ENCODE results near the gene ACTN4.

ACTN4 gene

DNA sequence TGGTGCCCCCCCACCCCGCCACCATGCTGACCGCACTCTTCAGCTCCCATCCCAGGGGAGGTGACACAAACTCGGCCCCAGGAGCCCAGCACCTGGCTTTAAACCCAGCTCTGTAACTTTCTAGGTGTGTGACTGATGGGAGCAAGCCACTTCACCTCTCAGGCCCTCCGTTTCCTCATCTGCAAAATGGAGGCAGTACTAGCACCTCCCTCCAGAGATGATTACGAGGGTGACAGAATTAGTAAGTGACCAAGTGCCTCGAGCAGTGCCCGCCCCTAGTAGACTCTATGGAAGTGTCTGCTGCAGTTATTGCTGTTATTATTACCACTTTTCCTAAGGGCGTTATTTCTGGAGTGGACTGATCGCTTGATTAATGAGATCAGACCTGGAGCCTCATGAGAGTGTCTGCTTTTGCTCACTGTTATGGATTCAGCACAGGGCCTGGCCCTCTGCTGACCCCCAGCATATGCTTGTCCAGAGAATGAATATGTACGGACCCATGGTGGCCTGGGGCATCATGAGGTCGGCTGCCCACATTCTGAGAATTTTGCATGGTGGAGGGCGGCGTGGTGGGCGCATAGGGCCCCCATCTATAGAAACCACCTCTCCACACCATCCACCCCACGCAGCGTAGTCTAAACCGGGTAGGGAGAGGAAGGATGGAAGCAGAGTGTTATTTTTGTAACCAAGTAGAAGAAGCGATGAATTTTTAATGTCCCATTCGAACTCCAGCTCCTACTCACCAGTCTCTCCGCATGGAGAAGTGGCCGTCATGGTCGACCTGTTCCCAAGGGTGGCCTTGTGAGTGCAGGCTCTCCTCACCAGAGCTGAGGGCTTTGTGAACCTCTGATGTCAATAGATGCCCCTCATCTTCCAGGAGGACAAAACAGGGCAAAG is 48.6 kb downstream of the ACTN4 start:
- no peak for DNase-seq (ENCODE audit: low read depth)

DNA sequence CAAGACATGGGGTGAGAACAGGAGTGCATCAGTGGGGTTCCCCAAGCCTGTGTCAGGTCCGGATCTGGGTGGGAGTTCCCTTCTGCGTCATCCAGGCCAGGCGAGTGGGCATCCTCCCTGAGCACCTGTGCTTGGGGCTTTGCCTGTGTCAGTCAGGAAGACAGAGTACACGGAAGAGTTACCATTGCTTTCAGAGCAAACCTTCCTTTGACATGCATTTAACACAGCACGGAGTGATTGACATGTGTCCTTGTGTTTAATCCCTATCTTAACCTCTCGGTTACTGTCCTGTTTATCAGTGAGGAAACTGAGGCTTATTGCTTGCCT is 49.2 kb downstream of the ACTN4 start:
- no peak for DNase-seq (ENCODE audit: low read depth)

DNA sequence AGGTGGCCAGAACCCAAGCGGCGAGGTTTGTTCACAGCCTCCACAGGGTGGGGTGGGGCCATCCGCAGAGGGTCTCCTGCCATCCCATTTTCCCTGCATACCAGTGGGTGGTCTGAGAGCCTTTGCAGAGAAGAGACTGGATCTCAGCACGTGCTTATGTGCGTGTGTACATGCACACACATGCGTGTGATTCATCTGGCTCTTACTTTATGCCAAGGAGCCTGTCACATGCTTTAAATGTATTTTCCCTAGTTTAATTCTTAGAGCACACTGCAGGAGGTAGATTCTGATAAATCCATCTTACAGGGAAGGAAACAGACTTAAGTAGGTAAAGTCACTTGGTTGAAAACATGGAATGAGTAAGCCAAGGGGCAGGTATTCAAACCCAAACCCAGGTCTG is 49.7 kb downstream of the ACTN4 start:
- no peak for DNase-seq (ENCODE audit: low read depth)

DNA sequence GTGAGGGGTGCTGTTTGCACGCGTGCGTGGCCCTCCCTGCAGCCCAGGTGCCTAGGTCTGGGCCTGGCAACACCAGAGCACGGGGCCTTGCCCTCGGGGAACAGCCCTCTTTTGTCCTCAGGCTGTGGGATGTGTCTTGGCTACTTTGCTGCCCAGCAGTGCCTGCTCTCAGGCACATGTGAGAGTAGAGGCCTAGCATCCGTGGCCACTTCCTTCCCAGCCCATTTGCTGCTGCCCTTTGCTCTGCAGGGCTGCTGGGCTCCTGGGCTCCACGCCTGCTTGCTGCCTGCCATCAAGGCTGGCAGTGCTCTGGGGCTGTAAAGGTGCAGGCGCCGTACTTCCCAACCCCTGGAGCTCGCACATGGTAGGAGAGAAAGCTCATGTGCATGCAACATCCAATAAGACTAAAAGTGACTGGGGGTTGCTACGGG is 50.2 kb downstream of the ACTN4 start:
- DNase-seq (ENCODE audit: low read depth): no peak

DNA sequence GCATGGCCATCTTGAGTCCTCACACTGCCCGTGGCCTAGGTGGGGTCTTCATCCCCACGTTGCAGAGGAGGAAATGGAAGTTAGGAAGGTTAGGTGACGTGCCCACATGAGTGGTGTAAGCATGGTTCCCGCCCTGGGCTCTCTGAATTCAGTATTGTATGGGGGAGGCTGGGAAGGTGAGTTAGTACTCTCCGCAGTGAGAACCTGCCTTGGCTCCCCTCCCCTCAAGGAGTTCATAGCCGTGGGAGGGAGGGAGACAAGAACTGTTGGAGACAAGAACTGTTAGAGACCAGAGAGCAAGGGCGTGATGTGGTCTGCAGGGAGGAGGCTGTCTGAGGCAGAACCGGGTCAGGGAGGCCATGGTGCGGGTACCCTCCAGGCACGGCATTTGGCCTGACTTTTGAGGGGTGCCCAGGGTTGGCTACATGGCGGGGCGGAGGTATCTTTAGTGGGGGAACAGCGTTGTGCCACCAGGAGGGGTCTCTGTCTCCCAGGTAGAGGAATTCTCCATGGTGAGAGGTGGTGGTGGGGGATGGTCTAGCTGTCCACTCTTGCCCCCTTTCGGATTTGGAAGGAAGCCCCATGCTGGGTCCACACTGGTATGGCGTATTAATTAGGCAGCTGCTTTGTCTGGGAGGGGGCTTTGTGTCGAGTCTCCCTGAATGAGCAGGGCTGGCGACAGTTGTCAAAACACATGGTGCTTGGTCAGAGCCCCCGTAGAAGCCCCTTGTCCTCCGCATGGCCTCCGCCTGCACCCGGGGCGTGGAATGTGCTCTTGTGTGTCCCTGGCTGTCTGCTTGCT is 51.0 kb downstream of the ACTN4 start:
- no peak for DNase-seq (ENCODE audit: low read depth)

DNA sequence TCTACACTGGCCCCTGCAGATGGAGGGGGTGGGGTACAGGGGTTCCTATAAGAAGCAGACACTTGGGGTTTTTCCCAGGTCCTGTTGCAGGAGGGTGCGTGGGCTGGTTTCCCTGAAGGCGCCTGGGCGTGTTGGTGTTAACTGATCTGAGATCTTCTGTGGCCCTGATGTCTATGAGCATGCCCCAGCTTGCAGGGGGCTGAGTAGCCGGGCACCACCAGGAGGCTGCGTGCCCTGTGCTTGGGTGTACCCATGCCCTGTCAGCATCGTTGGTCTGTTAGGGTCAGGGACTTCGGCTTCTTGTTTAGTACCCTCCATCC is 51.5 kb downstream of the ACTN4 start:
- no peak for DNase-seq (ENCODE audit: low read depth)

DNA sequence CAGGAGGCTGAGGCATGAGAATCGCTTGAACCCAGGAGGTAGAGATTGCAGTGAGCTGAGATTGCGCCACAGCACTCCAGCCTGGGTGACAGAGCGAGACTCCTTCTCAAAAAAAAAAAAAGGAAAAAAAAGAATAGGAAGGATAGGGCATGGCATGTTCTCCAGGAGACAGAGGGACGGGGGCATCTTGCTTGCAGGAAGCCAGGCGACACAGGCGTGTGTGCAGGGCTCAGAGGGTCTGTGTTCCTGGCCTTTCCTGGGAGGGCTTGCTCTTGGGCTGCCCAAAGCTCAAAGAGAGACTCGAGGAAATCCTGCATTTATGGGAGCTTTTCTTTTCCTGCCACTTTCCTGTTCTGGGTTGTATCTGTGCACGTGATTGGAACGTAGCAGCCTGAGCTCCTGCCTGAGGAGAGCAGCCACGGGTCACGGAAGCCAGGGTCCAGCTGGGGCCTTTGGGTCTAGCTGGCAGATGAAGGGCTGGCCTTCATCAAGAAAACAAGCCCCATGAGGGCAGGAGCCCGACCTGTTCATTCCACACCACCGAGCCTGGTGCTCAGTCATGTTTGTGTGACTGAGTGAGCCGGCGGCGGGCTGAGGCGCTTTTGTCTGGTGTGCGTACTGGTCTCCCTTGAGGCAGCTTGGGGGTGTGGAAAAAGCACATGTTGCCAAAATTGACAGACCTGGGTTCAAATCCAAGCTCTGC is 52.3 kb downstream of the ACTN4 start:
- DNase-seq (ENCODE audit: low read depth): no peak

DNA sequence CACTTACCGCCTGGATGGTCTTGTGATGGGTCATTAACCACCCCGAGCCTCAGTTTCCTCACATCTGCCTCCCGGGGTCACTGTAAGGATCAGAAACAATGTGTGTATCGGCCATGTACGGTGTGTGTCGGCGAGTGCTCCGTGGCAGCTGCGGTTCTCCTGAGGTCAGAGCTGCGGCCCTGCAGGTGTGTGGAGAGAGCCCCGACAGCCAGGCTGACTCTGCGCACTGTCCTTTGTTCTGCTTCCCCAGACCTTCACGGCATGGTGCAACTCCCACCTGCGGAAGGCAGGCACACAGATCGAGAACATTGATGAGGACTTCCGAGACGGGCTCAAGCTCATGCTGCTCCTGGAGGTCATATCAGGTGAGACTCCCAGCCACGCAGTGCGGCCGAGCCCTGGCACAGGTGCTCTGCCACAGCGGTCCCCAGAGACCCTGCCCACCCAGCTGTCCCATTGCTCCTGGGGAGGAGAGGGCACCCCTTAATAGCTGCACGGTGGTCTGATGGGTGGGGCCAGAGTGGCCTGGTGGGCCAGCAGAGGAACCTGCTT is 53.0 kb downstream of the ACTN4 start:
- DNase-seq (ENCODE audit: low read depth): no peak

DNA sequence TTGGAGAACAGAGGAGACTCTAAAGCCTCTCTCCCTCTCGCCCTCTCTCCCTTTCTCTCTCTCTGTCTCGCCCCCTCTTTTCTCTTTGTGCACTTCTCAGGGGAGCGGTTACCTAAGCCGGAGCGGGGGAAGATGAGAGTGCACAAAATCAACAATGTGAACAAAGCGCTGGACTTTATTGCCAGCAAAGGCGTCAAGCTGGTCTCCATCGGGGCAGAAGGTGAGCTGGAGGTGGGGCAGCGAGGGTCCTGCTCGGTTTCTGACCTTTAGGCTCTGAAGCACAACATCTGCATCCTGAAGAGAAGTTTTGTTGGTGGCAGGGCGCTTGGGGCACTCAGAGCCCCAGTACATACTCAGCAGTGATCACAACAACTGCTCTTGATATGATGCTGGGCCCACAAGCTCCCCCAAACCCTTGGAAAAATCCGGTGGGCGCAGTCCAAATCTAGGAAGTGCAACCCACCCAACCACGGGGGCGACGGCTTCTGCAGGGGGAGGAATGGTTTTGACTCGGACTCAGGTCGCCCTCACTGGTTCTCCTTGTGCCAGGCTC is 53.5 kb downstream of the ACTN4 start:
- DNase-seq (ENCODE audit: low read depth): no peak

DNA sequence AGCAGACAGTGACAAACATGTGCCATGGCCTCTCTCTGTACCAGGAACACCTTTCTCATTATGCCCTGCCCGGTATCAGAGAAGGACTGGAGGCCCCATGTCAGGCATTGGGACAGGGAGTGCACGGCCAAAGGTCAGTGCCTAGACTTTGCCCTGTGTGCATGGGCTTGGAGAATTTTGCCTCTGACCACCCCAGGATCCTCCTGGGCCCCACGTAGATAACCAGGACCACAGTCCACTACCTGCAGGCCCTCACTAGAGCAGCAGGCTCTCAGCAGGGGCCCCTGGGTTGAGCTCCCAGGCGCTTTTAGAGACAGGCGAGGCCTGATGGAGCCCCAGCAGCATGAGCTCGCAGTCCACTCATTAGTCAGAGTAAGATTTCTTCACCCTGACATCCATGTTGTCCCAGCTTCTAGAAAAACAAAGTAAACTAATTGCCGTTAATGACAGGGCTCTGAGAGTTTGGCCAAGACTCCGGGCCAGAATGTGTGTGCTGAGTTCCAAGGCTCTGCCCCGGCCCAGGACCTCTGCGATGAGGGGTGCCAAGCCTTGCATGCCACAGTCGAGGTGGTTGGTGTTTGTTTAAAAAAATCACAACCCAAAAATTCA is 54.1 kb downstream of the ACTN4 start:
- DNase-seq (ENCODE audit: low read depth): no peak

DNA sequence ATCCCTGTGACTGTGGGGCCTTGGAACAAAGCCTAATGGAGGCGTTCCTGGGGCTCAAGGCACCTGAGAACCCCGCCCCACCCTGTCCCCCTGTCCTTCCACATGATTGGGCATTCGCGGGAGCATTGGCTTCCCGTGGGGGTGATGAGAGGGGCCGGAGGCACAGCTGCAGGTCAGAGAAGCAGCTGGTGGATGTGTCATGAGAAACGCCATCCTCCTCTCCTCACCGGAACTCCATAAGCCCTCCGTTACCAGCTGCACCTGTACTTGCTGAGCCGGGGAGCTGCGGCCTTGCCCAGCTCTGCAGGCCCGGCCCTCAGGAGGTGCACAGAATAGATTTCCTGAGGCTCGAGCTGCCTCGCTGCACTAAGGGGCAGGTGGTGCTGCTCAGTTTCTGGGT is 54.8 kb downstream of the ACTN4 start:
- DNase-seq (ENCODE audit: low read depth): no peak

DNA sequence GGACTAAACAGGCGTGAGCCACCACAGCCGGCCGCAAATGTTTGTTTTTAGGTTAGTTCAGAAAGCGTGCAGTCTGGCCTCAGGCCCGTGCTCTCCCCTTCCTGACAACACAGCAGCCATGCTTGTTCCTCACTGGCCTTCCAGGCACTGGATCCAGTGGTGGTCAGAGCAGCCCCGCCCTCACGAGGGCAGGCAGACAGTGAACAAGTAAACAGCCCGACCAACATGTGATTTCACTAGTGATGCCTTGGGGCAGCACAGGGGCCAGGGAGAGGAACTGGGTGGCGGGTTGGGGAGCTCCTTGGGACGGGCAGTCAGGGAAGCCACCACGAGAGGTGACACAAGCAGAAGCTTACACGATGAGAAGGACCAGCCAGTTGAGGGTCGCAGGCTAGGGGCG is 56.1 kb downstream of the ACTN4 start:
- no peak for DNase-seq (ENCODE audit: low read depth)

DNA sequence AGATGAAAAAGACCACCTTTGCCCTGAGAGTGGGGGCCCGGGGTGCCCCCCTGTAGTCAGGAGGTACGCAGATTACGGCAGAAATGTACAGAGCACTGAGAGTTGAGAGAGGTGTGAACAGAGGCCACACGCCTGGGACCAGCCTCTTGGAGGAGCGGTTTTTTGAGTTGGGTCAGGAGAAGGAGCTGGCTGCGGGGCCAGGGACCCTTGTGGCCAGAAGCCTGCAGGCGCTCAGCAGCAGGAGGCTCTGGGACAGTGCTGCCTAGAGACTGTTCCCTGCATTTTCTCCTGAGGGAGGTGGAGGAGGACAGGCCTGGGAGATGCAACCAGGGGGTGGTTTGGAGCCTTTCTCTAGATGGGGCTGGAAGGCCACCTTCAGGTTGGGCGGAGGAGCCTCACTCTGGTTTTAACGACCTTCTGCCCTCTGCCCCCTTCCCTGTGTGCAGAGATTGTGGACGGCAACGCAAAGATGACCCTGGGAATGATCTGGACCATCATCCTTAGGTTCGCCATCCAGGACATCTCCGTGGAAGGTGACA is 57.1 kb downstream of the ACTN4 start:
- no peak for DNase-seq (ENCODE audit: low read depth)

DNA sequence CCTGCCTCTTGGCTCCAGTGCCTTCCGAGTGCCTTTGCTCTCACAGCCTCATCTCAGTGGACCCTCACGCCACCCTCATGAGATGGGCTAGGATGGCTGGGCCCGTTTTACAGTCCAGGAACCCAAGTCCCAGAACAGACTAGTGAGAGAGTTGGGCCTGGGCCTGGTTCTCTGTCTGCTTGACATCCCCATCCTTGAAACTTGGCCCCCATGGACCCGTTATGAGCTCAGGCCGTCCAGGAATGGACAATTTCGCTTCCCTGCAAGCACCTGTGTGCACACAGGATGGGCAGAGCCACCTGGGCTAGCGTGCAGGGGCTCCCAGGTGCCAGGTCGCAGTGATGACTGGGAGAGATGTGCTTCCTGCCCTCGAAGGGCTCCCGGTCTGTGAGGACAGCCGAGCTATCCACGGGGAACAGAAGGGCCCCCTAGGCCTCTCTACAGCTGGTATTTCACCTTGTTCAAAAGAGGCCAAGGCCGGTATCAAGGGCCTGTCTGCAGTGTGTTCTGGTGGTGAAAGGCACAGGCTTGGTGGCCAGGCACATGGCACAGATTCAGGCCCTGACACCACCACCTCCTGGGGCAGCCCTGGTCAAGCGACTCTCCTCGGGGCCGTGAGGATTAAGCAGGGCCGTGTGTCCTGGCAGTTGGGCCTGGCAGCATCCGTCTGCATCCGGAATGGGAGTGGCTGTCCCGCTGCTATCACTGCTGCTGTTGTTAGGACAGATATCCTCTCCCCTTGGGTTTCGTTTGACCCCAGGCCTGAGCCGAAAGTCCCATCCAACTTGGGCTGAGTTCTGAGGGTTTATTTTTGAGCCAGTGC is 58.0 kb downstream of the ACTN4 start:
- DNase-seq (ENCODE audit: low read depth): no peak

DNA sequence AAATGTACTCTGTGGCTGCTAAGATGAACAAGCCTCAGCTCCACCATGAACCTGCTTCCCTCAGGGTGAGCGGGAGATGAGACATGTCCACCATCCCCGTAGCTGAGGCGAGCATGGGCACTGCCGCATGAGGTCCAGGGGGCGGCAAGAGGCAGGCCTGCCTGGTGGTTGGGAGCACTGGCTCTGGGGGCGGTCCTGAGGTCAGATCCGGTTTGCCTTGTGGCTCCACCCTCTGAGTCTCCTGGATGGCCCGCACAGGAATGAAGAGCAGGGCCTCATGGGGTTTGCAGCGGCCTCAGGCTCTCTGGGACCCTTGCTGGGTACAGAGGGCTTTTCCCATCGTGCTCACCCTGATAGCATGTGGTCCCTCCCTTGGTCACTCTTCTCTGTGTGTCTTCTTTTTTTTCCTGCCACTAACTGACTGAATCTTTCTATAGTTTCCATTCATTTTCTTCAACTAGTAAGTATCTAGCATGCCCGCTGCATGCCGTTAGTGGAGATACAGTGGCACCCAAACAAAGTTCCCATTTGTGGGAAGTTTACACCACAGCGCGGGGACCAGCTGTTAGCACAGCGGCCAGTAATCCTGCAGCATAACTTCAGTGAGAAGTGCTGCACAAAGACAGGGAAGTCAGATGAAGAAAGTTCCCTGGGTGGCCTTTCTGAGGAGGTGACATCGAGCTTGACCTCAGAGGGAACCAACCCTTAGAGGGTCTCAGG is 59.5 kb downstream of the ACTN4 start:
- DNase-seq (ENCODE audit: low read depth): no peak

DNA sequence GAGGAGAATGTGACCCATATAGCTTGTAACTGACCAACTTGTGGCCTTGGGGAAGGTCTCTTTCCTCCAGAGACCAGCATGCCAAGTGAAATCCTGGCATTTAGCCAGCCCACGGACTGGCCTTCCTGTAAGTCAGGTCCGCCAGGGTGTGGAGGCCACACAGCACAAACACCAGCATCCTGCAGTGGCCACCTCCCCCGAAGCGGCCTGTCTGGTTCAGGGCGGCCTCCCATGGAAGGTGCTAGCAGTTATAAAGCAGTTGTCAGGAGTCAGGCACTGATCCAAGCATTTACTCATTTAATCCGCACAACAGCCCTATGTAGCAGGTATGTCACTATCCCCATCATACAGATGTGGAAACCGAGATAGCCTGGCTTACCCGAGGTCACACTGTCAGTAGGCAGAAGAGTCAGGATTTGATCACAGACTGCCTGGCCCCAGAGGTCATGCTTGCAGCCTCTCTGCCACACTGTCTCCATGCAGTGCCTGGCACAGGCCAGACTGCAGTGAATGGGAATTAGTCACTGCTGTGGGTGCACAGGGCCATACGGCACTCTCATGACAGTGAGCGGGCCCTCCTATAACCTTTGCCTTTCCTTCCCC is 60.2 kb downstream of the ACTN4 start:
- DNase-seq (ENCODE audit: low read depth): no peak

DNA sequence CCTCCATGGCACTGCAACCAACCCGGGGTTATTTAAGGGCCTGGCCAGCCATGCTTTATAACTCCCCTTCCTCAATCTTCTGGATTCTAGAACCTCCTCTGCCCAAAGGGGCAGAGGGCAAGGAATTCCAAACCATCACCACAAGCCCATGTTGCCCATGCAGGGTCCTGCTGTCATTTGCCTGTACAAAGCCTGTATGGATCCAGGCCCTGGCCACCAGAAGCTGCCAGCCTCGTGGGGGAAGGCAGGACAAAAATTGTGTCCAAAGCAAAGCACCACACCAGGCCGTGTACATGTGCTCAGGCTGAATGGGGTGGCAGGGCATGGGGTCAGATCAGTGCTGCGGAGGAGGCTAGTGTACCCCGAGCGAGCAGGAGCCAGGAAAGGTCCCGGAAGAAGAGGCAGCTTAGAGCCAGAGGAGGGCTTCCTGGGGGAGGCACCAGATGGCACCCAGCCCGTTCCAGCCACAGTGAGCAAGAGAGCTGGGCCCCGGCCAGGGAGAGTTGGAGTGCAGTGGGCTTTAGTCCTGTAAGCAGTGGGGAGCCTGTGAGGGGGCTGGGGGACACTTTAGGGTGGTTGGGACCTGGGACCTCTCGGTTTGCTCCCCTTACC is 61.1 kb downstream of the ACTN4 start:
- DNase-seq (ENCODE audit: low read depth): no peak

DNA sequence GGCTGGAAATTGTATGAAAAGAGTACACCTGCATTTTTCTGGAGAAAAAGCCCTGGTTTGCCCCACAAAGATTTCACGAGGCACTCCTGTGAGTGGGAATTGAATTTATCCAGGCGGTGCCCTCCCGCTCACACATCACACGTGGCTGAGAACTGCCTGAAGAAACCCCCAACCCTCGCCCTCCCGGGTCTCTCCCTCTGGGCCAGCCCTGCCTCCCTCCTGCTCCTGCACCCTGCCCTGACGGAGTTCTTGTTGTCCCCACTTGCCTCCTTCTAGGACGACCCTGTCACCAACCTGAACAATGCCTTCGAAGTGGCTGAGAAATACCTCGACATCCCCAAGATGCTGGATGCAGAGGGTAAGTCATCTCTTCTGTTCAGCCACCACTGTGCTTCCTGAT is 61.7 kb downstream of the ACTN4 start:
- DNase-seq (ENCODE audit: low read depth): no peak
